Psoas muscle (tissue), 8 donors: Measurements from ENCODE around the gene OR6C2. TPM values are rescaled to one million over a fixed set of nuclear protein-coding genes. Genes with fewer than 3 reads are reported as not detected.
"Not testable (repeated sequence)": the region's sequence is repeated elsewhere in the genome, so short reads cannot be mapped to it uniquely, and the experiment has no call there.

ENCODE experiments used
- ATAC-seq, 4 donors: fragments of 200-7000 bp; cut with Tn5 transposase; one replicate each; pipeline ENCODE4 v1.9.1; 2020; ENCODE audit warnings: moderate library complexity in 3 of 4, mild to moderate bottlenecking in 2 of 4
- DNase-seq, 2 donors: peaks; one replicate each; pipeline ENCODE4 v3.0.0-alpha.2; 2020
- H3K27ac ChIP-seq: fragments of 200-600 bp; one replicate; pipeline ENCODE4 v1.8.0; 2022
- H3K27me3 ChIP-seq, 3 donors: fragments of 200-600 bp in 1 of 3; one replicate each; pipeline versions ENCODE4 v1.6.1 to v1.8.0; 2013 to 2022; ENCODE audit warnings: low read length in 2 of 3, mild to moderate bottlenecking in 2 of 3, moderate library complexity in 1 of 3; ENCODE audit not compliant: insufficient read depth in 3 of 3
- H3K36me3 ChIP-seq, 2 donors: fragments of 200-600 bp in 1 of 2; one replicate each; pipeline versions ENCODE4 v1.6.1 to v1.8.0; 2013 to 2022; ENCODE audit warnings: low read depth in 1 of 2, mild to moderate bottlenecking in 1 of 2, moderate library complexity in 1 of 2; ENCODE audit not compliant: insufficient read depth in 1 of 2
- H3K4me1 ChIP-seq: fragments of 200-600 bp; one replicate; pipeline ENCODE4 v1.8.0; 2022
- H3K4me3 ChIP-seq: fragments of 200-600 bp; one replicate; pipeline ENCODE4 v1.8.0; 2022; ENCODE audit warnings: mild to moderate bottlenecking
- H3K9me3 ChIP-seq: fragments of 200-600 bp; one replicate; pipeline ENCODE4 v1.8.0; 2022
- WGBS, 3 donors: extraction: QIAGEN DNeasy Blood & Tissue Kit; methylation state at CpG; one replicate each; pipeline versions ENCODE4 v1.1.6 to v1.1.7; 2013; 5-methylcytosine and 5-hydroxymethylcytosine counted together
- intact Hi-C, 2 donors: fragments of 100-400 bp; cut with DNase I; formaldehyde crosslinking; loops; one replicate each; pipeline versions ENCODE4 v1.11.0 to v1.14.2; 2022
- polyA plus RNA-seq, 3 donors: library from polyadenylated mRNA; stranded (reverse); fragments of 200-250 nt; gene quantifications; one replicate each; pipeline ENCODE4 v1.2.3, GENCODE V29; 2013
- total RNA-seq, 4 donors: library from RNA; stranded (reverse); fragmentation: NEBNext Ultra II Directional in 2 of 4; extraction: Animal tissue kit (Norgen Biotek cat#: 25700) in 2 of 4; gene quantifications; one replicate each; pipeline versions ENCODE4 v1.2.1 to v1.2.4, GENCODE V29; 2021 to 2023
- TF ChIP-seq, protein P1 (sequence below): fragments of 200-600 bp; IDR thresholded peaks from one replicate; pipeline ENCODE4 v1.8.0; 2022; ENCODE audit warnings: antibody characterized with exemption
- donor health status: healthy with polysubstance abuse.
- donor health status: DM: no; HTN: no; CAD: no; lungs with moderate emphysema.
- donor health status: Bipolar disorder and iron deficiency.
- donor health status: healthy.
- donor health status: DM: yes; HTN: yes; CAD: no.
- donor health status: DM: no; HTN: no; CAD: no.
- donor health status: DM: no; HTN: no; CAD: no.
- donor health status: DM: yes; HTN: yes; CAD: no.

The OR6C2 gene
- total and polyA plus RNA-seq, 7 donors = not detected

GRCh38 chr12:55414396-55414823, 29.5 kb upstream of the OR6C2 start:
- ATAC-seq, H3K27ac ChIP-seq: not testable (repeated sequence)
- 23 to 30% (median 26%) methylated on average over 10 to 11 of the region's 11 CpGs for WGBS, 3 donors

DNA sequence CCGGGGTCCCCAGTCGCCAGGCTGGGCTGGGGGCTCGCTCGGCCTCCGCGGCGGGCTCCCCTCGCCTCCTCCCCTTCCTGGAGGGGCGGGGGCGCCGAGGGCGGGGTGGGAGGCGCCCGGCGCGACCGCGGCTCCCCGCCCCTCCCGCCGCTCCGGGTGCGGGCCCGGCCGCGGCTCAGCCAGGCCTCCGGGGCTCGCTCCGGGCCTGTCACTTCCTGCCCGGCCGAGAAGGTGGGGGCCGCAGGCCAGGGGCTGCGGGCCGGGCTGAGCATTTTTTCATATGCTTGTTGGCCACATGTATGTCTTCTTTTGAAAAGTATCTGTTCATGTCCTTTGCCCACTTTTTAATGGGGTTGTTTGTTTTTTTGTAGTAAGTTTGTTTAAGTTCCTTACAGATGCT, 29.0 kb upstream of the OR6C2 start:
- ATAC-seq = peak in 3 of 4 donors; percentile 49 to 58 (median 52)
- H3K4me1 ChIP-seq, DNase-seq, H3K27me3 ChIP-seq, intact Hi-C loops, H3K36me3 ChIP-seq, H3K27ac ChIP-seq, H3K4me3 ChIP-seq, H3K9me3 ChIP-seq: not testable (repeated sequence)
- WGBS, 3 donors = 2 to 11% (median 4%) methylated on average over 4 to 7 of the region's 34 CpGs

More at GRCh38 chr12:55414396-55414823, 29.5 kb upstream of the OR6C2 start:
- H3K4me1 ChIP-seq, intact Hi-C loops, DNase-seq, H3K36me3 ChIP-seq, H3K4me3 ChIP-seq, H3K9me3 ChIP-seq, H3K27me3 ChIP-seq: not testable (repeated sequence)

DNA sequence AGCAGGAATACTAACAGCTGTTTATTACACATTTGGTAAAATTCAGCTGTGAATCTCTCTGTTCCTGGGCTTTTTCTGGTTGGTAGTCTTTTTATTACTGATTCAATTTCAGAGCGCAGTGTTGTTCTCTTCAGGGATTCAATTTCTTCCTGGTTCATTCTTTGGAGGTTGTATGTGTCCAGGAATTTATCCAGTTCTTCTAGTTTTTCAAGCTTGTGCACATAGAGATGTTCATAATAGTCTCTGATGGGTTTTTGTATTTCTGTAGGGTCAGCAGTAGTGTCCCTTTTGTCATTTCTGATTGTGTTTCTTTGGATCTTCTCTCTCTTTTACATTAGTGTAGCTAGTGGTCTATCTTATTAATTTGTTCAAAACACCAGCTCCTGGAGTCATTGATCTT, 26.9 kb upstream of the OR6C2 start:
- Histone ChIP-seq H3K36me3 (no peaks in the 10 kb centered on the region), H3K9me3 (no peaks in the 10 kb centered on the region), H3K27ac (no peak overlapping the region), H3K27me3 (peaks cover 0 to 2% (median 0%) of the 10 kb centered on the region in 3 donors), H3K4me3 (no peak overlapping the region), H3K4me1 (no peaks in the 10 kb centered on the region)
- no peak for ATAC-seq
- TF ChIP-seq, protein P1, sequence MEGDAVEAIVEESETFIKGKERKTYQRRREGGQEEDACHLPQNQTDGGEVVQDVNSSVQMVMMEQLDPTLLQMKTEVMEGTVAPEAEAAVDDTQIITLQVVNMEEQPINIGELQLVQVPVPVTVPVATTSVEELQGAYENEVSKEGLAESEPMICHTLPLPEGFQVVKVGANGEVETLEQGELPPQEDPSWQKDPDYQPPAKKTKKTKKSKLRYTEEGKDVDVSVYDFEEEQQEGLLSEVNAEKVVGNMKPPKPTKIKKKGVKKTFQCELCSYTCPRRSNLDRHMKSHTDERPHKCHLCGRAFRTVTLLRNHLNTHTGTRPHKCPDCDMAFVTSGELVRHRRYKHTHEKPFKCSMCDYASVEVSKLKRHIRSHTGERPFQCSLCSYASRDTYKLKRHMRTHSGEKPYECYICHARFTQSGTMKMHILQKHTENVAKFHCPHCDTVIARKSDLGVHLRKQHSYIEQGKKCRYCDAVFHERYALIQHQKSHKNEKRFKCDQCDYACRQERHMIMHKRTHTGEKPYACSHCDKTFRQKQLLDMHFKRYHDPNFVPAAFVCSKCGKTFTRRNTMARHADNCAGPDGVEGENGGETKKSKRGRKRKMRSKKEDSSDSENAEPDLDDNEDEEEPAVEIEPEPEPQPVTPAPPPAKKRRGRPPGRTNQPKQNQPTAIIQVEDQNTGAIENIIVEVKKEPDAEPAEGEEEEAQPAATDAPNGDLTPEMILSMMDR = no peak
- no peak for DNase-seq
- intact Hi-C loops = no loop called here
- 25 to 89% (median 54%) methylated on average over 1 of the region's 1 CpG for WGBS, 3 donors

- TF ChIP-seq, protein P1 = no peak
- WGBS, 3 donors = 78 to 81% (median 79%) methylated on average over 2 of the region's 2 CpGs
- DNase-seq (no peak), ATAC-seq (no peak)
- Histone ChIP-seq H3K9me3 (no peaks in the 10 kb centered on the region), H3K36me3 (no peaks in the 10 kb centered on the region), H3K27ac (no peak overlapping the region), H3K4me1 (no peaks in the 10 kb centered on the region), H3K4me3 (no peak overlapping the region), H3K27me3 (no peaks in the 10 kb centered on the region)
- intact Hi-C loops = no loop called here
These were observed 23.4 kb upstream of the OR6C2 start for GRCh38 chr12:55420307-55420962.

DNA sequence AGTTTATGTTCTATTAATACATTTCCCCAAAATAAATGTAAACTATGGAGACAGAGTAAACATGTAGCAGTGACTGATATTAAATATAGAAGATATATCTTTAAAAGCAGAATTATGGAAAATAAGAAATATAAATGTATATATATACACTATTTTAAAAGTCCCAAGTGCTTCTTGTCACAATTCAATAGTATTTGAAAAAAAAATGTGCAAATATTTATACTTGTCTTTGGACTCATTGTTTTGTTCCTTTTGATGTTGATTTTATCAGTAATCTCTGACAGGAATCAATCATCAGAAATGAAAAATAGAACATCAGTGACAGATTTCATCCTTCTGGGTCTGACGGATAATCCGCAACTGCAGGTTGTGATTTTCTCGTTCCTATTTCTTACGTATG, 17.9 kb upstream of the OR6C2 start, which contains the start of gene OR6C76:
Gene OR6C76 (plus strand): TSS at position 301 of the 400 bp plus-strand sequence. CDS start 0 bp downstream, at position 301.
- Histone ChIP-seq H3K27me3 (no peaks in the 10 kb centered on the region), H3K4me3 (no peak within 1 kb of the TSS), H3K27ac (no peak within 1 kb of the TSS), H3K4me1 (no peaks in the 10 kb centered on the region), H3K36me3 (no peaks in the 10 kb centered on the region), H3K9me3 (no peaks in the 10 kb centered on the region)
- TF ChIP-seq, protein P1 = no peak
- ATAC-seq (no peak), DNase-seq (no peak)
- intact Hi-C loops = no loop called here
- WGBS, 3 donors = 86 to 94% (median 89%) methylated on average over 4 of the region's 4 CpGs
